AG04450 (cell line): ENCODE measurements around the gene ADRA2B. TPM values are rescaled to one million over a fixed set of nuclear protein-coding genes. Genes with fewer than 3 reads are reported as not detected.
"Not testable (repeated sequence)": the region's sequence is repeated elsewhere in the genome, so short reads cannot be mapped to it uniquely, and the experiment has no call there.

Experiments used
- CTCF ChIA-PET: fragments of 300-600, 350-600 bp; formaldehyde crosslinking; extraction: SDS; loops from one replicate; lab custom pipeline; 2022; ENCODE audit warnings: antibody characterized with exemption, inconsistent platforms; lab: Charles Lee
- POLR2A ChIA-PET: fragments of 350-600 bp; formaldehyde crosslinking; extraction: SDS; loops from one replicate; lab custom pipeline; 2021; ENCODE audit warnings: antibody characterized with exemption, inconsistent platforms; lab: Yijun Ruan, JAX
- DNase-seq: peaks from one replicate; pipeline ENCODE4 v3.0.0-alpha.2; 2011; ENCODE audit warnings: low read depth, low spot score
- H3K27ac ChIP-seq: one replicate; pipeline ENCODE4 v1.5.1; 2012; ENCODE audit warnings: low read depth, low read length, control low read depth
- H3K27me3 ChIP-seq: one replicate; pipeline ENCODE4 v1.6.0; 2012; ENCODE audit warnings: low read length; ENCODE audit not compliant: control insufficient read depth, insufficient read depth
- H3K4me3 ChIP-seq: 2 replicates; pipeline ENCODE4 v1.5.1; 2011; ENCODE audit warnings: mild to moderate bottlenecking, low read depth, low read length, control low read depth
- H3K9me3 ChIP-seq: 2 replicates; pipeline ENCODE4 v1.5.1; 2012; ENCODE audit warnings: low read length; ENCODE audit not compliant: control insufficient read depth, insufficient read depth
- polyA plus RNA-seq: library from polyadenylated mRNA; depleted of rRNA; stranded (reverse); fragments of >200 nt; gene quantifications from 2 replicates; pipeline ENCODE4 v1.2.3, GENCODE V29; 2011
- TF ChIP-seq, protein P1 (sequence below): IDR thresholded peaks from 2 replicates; pipeline ENCODE4 v1.5.1; 2011; ENCODE audit warnings: low read depth, low read length, control low read depth, inconsistent platforms

Gene ADRA2B
- polyA plus RNA-seq, 1 experiment: not detected

DNA sequence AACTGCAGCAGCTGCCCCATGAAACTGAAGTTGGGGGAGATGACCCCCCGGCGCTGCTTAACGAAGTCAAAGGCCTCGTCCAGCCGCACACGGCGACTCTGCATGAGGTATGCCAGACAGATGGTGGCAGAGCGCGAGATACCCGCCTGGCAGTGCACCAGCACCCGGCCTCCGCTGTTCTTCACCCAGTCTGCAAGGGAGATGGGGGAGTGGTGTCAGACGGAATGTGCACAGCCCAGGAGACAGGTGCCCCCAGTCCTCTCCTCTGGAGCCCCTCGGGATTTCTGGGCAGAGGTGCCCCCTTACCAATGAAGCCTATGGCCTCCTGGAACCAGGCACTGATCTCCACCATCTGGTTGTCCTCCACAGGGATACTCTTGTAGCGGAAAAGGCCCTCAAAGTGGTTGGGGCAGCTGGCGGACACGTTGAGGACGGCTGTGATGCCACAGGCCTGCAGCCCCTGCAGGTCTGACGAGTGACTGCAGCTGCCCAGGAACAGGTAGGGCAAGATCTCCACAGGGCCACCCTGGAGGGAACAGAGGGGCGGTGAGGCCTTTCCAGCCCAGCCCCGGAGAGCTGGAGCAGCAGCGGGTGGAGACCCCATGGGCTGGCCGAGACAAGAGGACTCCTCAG lies 27.6 kb upstream of the ADRA2B start:
- no peaks in the 10 kb centered on the region; the same call in 1 of the 2 replicates for H3K9me3 ChIP-seq
- no peak overlapping the region for H3K27ac ChIP-seq
- POLR2A ChIA-PET: no interaction called here
- H3K27me3 ChIP-seq: no peaks in the 10 kb centered on the region
- TF ChIP-seq, protein P1, sequence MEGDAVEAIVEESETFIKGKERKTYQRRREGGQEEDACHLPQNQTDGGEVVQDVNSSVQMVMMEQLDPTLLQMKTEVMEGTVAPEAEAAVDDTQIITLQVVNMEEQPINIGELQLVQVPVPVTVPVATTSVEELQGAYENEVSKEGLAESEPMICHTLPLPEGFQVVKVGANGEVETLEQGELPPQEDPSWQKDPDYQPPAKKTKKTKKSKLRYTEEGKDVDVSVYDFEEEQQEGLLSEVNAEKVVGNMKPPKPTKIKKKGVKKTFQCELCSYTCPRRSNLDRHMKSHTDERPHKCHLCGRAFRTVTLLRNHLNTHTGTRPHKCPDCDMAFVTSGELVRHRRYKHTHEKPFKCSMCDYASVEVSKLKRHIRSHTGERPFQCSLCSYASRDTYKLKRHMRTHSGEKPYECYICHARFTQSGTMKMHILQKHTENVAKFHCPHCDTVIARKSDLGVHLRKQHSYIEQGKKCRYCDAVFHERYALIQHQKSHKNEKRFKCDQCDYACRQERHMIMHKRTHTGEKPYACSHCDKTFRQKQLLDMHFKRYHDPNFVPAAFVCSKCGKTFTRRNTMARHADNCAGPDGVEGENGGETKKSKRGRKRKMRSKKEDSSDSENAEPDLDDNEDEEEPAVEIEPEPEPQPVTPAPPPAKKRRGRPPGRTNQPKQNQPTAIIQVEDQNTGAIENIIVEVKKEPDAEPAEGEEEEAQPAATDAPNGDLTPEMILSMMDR: 0 out of 2 replicates have a peak, but pooled peaks have one; percentile 2
- no peak for DNase-seq
- CTCF ChIA-PET: interaction anchor here (1.4 kb wide), 1 partner anchor 30 kb away, joined by 3 read pairs; no protein-coding TSS in a partner anchor
- H3K4me3 ChIP-seq: peak overlapping the region; percentile 63

DNA sequence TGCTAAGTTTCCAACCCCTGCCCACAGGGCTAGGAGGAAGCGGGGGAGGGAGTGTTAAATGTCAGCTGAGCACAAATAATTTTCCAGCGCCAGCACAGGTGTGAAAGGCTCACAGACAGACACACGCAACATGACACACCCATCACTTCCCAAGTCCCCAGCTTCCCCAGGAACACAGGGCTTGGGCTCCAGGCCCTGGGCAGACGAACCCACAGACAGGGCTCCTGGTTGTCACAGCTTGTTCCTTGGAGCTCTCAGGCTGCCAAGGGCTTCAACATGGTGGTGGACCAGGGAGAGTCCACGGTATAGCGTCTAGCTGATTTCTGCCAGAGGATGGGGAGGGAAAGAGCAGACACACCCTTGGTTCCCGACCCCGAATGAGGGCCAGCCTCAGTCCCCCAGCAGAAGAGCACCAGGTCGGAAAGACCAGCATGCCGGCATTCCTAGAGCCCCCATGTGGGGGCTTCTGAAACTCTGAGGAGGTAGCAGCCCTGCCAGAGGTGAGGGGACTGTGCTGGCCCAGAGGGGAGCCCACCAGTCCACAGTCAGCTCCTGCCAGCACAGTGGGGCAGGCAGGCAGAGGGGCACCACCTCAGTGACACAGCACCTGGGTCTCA lies 27.0 kb upstream of the ADRA2B start:
- POLR2A ChIA-PET: no interaction called here
- H3K9me3 ChIP-seq: no peaks in the 10 kb centered on the region; the same call in 1 of the 2 replicates
- no peak for DNase-seq
- TF ChIP-seq, protein P1: no peak
- CTCF ChIA-PET: interaction anchor here (0.7 to 1.4 kb wide), 2 partner anchors 31 to 124 kb away, joined by 3 read pairs; no protein-coding TSS in a partner anchor
- no peak overlapping the region for H3K27ac ChIP-seq
- H3K4me3 ChIP-seq: no peak overlapping the region
- no peaks in the 10 kb centered on the region for H3K27me3 ChIP-seq

DNA sequence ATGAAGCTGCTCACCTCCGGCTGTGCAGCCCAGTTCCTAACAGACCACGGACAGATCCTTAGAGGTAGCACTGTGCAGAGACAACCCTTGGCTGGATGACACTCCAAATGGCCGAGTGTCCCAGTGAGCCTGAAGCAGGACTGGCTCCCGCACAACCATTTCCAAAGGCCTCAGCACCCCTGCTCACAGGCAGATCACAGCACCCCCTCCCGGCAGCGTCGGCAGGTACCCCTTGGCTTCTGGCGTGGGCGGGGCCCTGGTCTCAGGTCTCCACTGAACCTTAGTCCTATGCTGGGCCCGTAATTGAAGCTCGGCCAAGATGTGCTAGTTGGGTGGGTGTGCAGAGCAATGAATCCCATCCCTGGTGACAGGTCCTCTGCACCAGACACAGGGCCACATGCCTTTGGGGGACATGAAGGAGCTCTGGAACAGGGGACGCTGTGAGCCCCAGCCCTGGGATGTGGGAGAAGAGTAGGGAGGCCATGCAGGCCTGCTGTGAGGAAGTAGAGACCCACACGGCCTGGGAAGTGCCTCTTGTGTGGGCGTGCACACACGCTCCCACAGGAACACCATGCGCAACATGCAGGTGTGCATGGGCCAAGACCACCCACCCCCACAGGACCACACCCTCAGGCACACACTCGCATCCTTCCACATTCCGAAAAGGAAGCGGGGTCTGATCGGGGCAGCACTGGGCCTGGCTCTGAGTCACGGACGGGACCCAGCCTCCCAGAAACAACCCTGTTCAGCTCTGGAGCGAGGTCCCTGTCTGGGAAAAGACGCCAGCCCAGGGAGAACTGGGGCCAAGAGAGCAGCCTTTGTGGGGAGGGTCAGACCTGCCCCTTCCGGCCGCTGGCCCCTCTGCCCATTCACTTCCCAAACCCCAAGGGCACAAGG lies 26.1 kb upstream of the ADRA2B start:
- TF ChIP-seq, protein P1: no peak
- POLR2A ChIA-PET: no interaction called here

GRCh38 chr2:96141624-96141967 lies 25.2 kb upstream of the ADRA2B start:
- H3K4me3 ChIP-seq, H3K27me3 ChIP-seq, DNase-seq, POLR2A ChIA-PET, H3K27ac ChIP-seq, H3K9me3 ChIP-seq: not testable (repeated sequence)
- CTCF ChIA-PET: interaction anchor here (1.6 kb wide), 1 partner anchor 32 kb away, joined by 5 read pairs; no protein-coding TSS in a partner anchor

More for the DNA sequence above, 26.1 kb upstream of the ADRA2B start:
- Histone ChIP-seq H3K4me3 (no peak overlapping the region), H3K27ac (no peak overlapping the region), H3K27me3 (peaks cover 1% of the 10 kb centered on the region), H3K9me3 (no peaks in the 10 kb centered on the region; the same call in 1 of the 2 replicates)
- DNase-seq: no peak
- CTCF ChIA-PET: interaction anchor here (0.6 to 1.6 kb wide), 3 partner anchors 16 to 125 kb away, joined by 3 to 5 read pairs (median 3); no protein-coding TSS in a partner anchor

DNA sequence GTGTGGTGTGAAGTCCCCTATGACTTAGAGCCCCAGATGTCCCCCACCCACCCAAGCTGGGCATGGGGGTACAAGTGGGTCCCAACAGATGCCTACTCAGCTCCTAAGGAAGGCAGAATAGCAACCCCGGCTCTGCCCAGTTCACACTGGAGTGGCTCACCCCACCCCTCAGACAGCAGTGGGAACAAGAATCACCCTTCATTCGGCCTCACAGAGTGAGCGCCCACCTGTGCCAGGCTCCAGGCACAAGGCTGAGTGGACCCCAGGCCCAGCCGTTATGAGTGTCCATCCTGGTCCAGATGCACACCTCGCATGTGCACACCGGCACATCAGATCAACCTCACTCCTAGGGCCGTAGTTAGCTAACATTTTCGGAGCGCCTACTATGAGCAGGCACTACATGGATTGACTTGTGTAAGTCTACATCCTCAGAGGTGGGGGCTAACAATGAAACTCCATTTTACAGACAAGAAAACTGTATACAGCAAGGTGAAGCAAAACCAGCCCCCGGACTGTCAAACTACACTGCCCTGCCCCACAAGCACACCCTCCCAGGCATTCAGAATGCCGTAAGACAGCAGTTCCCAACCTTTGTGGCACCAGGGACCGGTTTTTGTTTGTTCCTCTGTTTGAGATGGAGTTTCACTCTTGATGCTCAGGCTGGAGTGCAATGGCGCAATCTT lies 24.7 kb upstream of the ADRA2B start:
- ChIA-PET POLR2A (no interaction called here), CTCF (interaction anchor here (1.0 to 5.3 kb wide), 5 partner anchors 10 to 124 kb away, joined by 3 to 54 read pairs (median 3); no protein-coding TSS in a partner anchor)
- DNase-seq: no peak
- Histone ChIP-seq H3K27me3 (peaks cover 4% of the 10 kb centered on the region), H3K9me3 (no peaks in the 10 kb centered on the region; the same call in 1 of the 2 replicates), H3K27ac (no peak overlapping the region), H3K4me3 (no peak overlapping the region)
- TF ChIP-seq, protein P1: no peak
